Stimulated activated CD4-positive, alpha-beta T cell treated with anti-CD3 and anti-CD28 coated beads, Interleukin-1b, Interleukin-23, amount 100 ng/mL, for 48 hours (primary cell): Measurements from ENCODE around the gene VTI1A.
"Not testable (repeated sequence)": the region's sequence is repeated elsewhere in the genome, so short reads cannot be mapped to it uniquely, and the experiment has no call there.

ENCODE experiments used
- DNase-seq: peaks from one replicate; pipeline ENCODE4 v3.0.0-alpha.2; 2020

VTI1A gene

DNA sequence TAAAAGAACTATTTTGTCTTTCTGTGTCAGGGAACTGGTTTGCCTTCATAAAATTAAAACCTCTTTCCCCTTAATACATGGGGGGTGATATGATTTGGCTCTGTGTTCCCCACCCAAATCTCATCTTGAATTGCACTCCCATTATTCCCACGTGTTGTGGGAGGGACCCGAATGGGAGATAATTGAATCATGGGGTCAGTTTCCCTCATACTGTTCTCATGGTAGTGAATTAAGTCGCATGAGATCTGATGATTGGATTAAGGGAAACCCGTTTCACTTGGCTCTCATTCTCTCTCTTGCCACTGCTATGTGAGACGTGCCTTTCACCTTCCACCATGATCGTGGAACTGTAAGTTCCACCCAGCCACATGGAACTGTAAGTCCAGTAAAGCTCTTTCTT is 142.1 kb downstream of the VTI1A start:
- no peak for DNase-seq

DNA sequence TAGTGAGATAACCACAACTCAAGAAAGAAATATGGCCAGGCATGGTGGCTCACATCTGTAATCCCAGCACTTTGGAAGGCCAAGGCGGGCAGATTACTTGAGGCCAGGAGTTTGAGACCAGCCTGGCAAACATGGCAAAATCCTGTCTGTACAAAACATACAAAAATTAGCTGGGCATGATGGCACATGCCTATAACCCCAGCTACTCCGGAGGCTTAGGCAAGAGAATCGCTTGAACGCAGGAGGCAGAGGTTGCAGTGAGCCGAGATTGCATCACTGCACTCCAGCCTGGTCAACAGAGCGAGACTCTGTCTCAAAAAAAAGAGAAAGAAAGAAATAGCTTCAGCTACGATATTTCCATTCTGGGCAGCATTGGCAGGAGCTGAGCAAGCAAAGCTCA is 143.8 kb downstream of the VTI1A start:
- DNase-seq = not testable (repeated sequence)

DNA sequence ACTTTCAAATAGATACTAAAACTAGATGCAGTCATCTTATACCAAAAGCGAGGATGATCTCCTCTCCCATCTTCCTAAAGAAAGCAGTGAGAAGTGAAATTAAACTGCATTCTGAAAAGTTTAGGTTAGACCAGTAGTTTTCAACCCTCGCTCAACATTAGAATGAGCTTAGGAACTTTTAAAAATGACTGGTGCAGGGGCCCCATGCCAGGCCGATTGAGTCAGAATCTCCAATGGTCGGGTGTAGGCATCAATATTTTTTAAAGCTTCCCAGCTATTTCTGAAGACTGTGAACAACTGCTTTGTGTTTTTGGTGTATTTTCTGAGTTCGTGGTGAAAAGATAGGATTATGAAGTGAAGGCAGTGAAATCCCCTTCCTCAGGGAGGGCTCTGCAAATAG is 146.0 kb downstream of the VTI1A start:
- DNase-seq = no peak

GRCh38 chr10:112601214-112602090 is 154.4 kb downstream of the VTI1A start:
- no peak for DNase-seq

DNA sequence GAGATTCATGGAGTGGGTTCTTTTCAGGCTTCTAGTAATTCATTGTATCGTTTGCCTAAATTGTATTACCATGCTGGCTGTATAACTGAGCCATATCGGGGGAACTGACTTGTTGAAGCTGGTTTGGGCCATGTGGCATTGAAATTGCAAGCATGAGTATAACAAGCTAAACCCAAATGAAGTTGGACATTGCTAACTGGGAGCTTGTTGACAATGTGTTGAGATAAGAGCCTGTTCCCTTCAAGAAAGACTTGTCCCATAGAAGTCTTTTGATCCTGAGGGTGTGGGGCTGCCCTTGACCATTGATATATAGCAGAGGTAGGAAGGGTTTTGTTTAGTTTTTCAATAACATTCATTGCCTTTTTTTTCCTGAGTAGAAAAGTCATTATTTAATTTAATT is 156.0 kb downstream of the VTI1A start:
- no peak for DNase-seq

- no peak for DNase-seq
Measured at GRCh38 chr10:112605063-112605462, 158.0 kb downstream of the VTI1A start.

DNA sequence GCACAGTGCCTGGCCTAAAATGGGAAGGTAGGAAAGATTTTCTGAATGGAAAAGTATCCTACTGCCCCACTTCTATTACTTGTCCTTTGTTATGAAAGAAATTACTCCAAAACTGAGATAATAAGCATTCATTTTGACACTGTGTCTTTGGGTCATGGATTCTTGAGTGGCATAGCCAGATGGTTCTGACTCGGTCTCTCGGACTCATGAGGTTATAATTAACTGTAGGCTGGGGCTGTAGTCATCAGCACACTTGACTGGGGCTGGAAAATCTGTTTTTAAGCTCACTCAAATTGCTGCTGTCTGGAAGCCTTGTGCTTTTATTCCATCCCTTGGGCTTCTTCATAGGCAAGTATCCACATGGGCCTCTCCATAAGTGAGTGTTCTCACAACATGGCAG is 160.5 kb downstream of the VTI1A start:
- DNase-seq = no peak

GRCh38 chr10:112613620-112614019 is 166.6 kb downstream of the VTI1A start:
- DNase-seq = no peak

DNA sequence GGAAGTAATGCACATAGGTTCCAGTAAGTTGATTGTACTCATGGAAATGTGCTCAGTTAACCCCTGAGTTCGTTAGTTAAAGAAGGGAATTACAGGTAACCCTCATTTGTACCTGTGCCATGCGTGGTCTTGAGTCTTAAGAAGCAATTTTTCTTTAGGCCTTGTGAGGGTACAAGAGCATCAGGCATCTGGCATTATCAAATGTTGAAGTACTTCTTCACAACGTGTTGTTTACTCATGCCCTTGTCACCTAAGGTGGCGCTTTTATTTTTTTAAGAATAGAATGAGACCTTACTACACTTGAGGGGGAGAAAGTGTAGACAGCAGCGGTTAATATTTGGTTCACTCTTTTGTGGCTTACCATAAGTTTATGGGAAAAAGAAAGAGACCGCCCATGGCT is 167.1 kb downstream of the VTI1A start:
- no peak for DNase-seq

- DNase-seq = no peak
Measured at GRCh38 chr10:112614586-112614985, 167.6 kb downstream of the VTI1A start.

DNA sequence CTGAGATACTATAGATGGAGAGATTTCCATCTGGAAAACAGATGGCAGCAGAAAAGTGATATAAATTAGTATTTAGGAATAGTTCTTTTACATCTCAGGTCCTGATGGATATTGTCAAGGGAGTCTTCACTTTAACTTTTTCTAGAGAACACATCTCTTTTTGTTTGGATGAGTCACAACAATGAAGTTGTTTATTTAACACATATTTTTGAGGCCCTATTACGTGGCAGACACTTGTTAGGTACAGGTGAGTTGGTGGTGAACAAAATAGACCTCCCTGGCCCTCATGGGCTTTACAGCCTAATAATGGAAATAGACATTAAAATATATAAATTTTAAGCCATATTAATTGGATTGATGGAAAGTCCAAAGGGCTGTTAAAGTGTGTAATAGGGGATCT is 168.3 kb downstream of the VTI1A start:
- no peak for DNase-seq

DNA sequence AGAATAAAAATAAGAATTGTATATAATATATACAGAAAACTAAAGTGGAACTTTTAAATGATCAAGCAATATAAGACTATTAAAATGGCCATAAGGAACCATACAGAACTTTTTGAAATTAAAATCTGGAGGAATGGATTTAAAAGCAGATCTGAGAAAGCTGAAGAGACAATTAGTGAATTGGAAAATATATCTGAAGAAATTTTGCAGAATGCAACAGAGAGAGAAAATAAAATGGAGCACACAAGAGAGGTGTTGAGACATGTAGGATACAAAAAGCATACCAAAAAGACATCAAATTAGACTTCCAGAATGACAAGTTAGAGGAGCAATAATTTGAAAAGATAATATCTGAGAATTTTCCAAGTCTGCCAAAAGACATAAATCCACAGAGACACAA is 169.6 kb downstream of the VTI1A start:
- DNase-seq = no peak

GRCh38 chr10:112618814-112619213 is 171.8 kb downstream of the VTI1A start:
- no peak for DNase-seq

- no peak for DNase-seq
Measured at GRCh38 chr10:112619556-112619955, 172.5 kb downstream of the VTI1A start.

DNA sequence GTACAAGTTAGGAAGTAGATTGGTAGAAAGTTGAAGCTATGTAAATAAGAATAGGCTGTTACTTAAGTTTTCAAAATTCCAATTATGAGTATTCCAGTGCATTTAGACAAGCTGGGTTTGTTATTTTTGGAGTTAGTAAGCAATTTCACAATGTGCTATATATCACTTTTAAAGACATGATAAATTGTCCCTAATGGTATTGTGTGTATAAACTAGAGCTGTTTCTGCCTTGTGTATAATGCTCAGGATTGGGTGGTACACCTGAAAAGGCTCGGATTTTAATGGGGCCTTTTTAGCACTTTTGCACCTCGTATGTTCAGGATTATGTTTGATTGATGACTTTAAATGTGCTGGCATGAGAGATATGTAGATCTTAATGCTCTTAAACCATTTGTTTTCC is 175.8 kb downstream of the VTI1A start:
- no peak for DNase-seq

DNA sequence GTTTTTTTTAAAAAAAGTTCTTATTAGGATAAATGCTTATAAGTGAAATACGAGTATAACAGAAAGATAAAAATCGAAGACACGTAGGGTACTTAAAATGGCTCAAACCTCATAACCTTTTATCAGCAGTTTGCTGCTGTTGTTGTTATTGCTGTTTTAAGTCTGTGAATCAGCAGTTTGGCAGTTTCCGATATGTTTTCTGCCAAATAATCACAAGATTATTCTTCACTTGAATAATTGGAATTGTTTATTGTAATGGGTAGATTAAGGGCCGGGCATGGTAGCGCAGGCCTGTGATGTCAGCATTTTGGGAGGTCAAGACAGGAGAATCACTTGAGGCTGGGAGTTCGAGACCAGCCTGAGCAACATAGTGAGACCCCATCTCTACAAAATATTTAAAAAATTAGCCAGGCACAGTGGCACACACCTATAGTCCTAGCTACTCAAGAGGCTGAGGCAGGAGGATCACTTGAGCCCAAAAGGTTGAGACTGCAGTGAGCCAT is 177.6 kb downstream of the VTI1A start:
- no peak for DNase-seq

GRCh38 chr10:112628951-112629609 is 182.1 kb downstream of the VTI1A start:
- DNase-seq = no peak

- no peak for DNase-seq
Measured at GRCh38 chr10:112631501-112632400, 184.7 kb downstream of the VTI1A start.

- no peak for DNase-seq
Measured at GRCh38 chr10:112634096-112634830, 187.2 kb downstream of the VTI1A start.

- no peak for DNase-seq
Measured at GRCh38 chr10:112637901-112638300, 190.9 kb downstream of the VTI1A start.

DNA sequence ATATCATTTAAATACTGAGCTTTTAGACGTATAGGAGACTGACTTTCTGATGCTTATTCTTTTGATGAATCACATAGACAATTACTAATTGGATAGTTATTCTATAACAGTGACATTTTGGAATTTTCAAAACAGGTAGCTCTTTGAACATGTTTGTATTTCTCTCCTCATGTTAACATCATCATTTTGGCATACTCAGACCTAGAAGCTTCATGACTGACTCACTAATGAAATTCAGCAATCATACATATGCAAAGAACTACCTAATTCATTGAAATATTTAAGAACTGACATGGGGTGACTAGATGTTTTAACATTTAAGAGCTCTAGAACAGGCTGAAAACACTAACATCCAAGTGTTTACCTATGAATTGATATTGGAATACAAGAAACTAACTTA is 192.3 kb downstream of the VTI1A start:
- no peak for DNase-seq

DNA sequence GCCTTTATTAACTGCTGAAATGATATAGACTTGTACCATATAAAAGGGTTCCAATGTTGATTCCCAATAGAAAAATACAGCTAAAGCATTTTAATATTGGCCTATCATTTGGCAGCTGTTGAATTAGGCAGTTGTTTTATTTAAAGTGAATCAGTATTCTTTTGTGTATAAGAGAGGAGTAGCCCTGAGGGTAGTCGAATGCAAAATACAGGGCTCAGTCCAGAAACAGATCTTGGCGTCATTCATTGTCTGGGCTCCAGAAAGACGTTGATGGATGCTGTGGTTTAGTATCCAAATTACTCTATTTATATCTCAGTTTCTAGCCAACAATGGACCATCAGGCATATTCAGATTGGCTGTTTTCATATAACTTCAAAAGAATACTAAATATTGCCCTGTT is 193.6 kb downstream of the VTI1A start:
- no peak for DNase-seq
